ENCODE data around the gene TMEM145.

TMEM145 gene

GRCh38 chr19:42323852-42324654 is 10.9 kb downstream of the TMEM145 start:
- H3K4me3 ChIP-seq (ENCODE audit: low read depth, low read length): no peak overlapping the region
- in situ Hi-C loops (cut with HindIII; ENCODE audit: low pct_ligation_motif_present, low sequenced_read_pairs): no loop called here

GRCh38 chr19:42324655-42325307 is 11.7 kb downstream of the TMEM145 start:
- H3K4me3 ChIP-seq (ENCODE audit: low read depth, low read length): peak overlapping the region; percentile 29
- no peak for TF ChIP-seq CTCF (IDR thresholded peaks at IDR 0.05; ENCODE audit: low read depth, low read length, missing control alignments)
- no peak for DNase-seq
- in situ Hi-C loops (cut with HindIII; ENCODE audit: low pct_ligation_motif_present, low sequenced_read_pairs): no loop called here
- peaks cover 19% of the 10 kb centered on the region for H3K27me3 ChIP-seq (replicated peaks)
- no peak overlapping the region for H3K27ac ChIP-seq
- no peaks in the 10 kb centered on the region for H3K36me3 ChIP-seq (replicated peaks)

More at GRCh38 chr19:42323852-42324654, 10.9 kb downstream of the TMEM145 start:
- TF ChIP-seq CTCF (IDR thresholded peaks at IDR 0.05; ENCODE audit: low read depth, low read length, missing control alignments): no peak
- Histone ChIP-seq H3K27ac (no peak overlapping the region), H3K36me3 (replicated peaks) (no peaks in the 10 kb centered on the region), H3K27me3 (replicated peaks) (peaks cover 19% of the 10 kb centered on the region)
- no peak for DNase-seq

GRCh38 chr19:42325308-42325895 is 12.3 kb downstream of the TMEM145 start, which contains the start of gene MEGF8:
Gene MEGF8 (plus strand): TSS chr19:42325635. CDS start chr19:42326244, 609 bp downstream.
- Histone ChIP-seq H3K36me3 (replicated peaks) (no peaks in the 10 kb centered on the region), H3K27me3 (replicated peaks) (peaks cover 19% of the 10 kb centered on the region), H3K4me3 (ENCODE audit: low read depth, low read length) (peak within 1 kb of the TSS; percentile 86), H3K27ac (peak within 1 kb of the TSS; percentile 34)
- DNase-seq: peak; percentile 98
- TF ChIP-seq CTCF (IDR thresholded peaks at IDR 0.05; ENCODE audit: low read depth, low read length, missing control alignments): peak; percentile 96
- in situ Hi-C loops (cut with HindIII; ENCODE audit: low pct_ligation_motif_present, low sequenced_read_pairs): no loop called here

GRCh38 chr19:42325896-42326771 is 13.0 kb downstream of the TMEM145 start:
- in situ Hi-C loops (cut with HindIII; ENCODE audit: low pct_ligation_motif_present, low sequenced_read_pairs): no loop called here
- H3K4me3 ChIP-seq (ENCODE audit: low read depth, low read length): peak overlapping the region; percentile 86
- DNase-seq: no peak
- peaks cover 19% of the 10 kb centered on the region for H3K27me3 ChIP-seq (replicated peaks)
- peak overlapping the region; percentile 34 for H3K27ac ChIP-seq
- TF ChIP-seq CTCF (IDR thresholded peaks at IDR 0.05; ENCODE audit: low read depth, low read length, missing control alignments): peak; percentile 26
- no peaks in the 10 kb centered on the region for H3K36me3 ChIP-seq (replicated peaks)

- TF ChIP-seq CTCF (IDR thresholded peaks at IDR 0.05; ENCODE audit: low read depth, low read length, missing control alignments): no peak
- Histone ChIP-seq H3K27me3 (replicated peaks) (peaks cover 19% of the 10 kb centered on the region), H3K36me3 (replicated peaks) (no peaks in the 10 kb centered on the region), H3K27ac (no peak overlapping the region), H3K4me3 (ENCODE audit: low read depth, low read length) (no peak overlapping the region)
- in situ Hi-C loops (cut with HindIII; ENCODE audit: low pct_ligation_motif_present, low sequenced_read_pairs): no loop called here
- DNase-seq: no peak
These were observed 13.9 kb downstream of the TMEM145 start for GRCh38 chr19:42326969-42327368.
